Body of pancreas (tissue), 4 donors: ENCODE measurements around the gene ARMC6.

Source experiments
- CTCF ChIP-seq, 7 experiments: fragments of 450-650 bp in 4 of 7; fragments of 200-600 bp in 3 of 7; sonication (generic) in 3 of 7; IDR thresholded peaks; one replicate each; pipeline ENCODE4 v1.5.1; 2016 to 2019; ENCODE audit warnings: antibody characterized with exemption in 7 of 7
- POLR2A ChIP-seq, 3 donors: fragments of 450-650 bp; IDR thresholded peaks; one replicate each; pipeline ENCODE4 v1.6.1; 2016; ENCODE audit warnings: antibody characterized with exemption in 3 of 3, mild to moderate bottlenecking in 2 of 3

DNA sequence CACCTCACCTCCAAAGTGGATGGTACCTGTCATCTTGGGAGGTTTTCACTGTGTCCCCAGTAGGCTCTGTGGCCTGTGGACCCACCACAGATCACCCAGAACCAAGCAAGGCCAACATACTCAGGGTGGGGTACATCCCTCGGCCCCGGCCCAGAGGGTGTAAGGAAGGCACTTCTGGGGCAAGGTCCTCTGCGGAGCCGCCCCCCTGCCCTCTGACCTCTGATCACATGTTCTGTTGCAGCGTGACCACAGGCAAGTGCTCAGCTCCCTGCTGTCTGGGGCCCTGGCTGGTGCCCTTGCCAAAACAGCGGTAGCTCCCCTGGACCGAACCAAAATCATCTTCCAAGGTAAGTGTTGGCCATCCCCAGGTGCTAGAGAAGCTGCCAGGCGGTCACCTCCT lies 68.1 kb downstream of the ARMC6 start:
- TF ChIP-seq POLR2A (IDR thresholded peaks at IDR 0.05) (no peak), CTCF (IDR thresholded peaks at IDR 0.05) (no peak)
